ENCODE data around the gene CHD5.

Gene CHD5

DNA sequence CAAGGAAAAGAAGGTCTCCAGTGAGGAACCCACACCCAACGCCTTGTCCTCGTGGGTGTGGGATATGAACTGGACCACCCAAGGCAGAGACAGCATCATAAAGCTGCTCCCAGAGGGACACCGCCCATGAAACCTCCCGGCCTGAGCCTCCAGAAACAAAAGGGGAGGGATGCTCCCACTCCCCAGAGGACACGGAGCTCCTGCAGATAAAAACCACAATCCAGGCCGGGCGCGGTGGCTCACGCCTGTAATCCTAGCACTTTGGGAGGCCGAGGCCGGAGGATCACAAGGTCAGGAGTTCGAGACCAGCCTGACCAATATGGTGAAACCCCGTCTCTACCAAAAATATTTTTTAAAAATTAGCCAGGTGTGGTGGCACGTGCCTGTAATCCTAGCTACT is 66.4 kb downstream of the CHD5 start:
- Mint-ChIP-seq H3K4me1 (ENCODE audit: low read depth) (no peaks in the 10 kb centered on the region), H3K4me3 (no peak overlapping the region)

DNA sequence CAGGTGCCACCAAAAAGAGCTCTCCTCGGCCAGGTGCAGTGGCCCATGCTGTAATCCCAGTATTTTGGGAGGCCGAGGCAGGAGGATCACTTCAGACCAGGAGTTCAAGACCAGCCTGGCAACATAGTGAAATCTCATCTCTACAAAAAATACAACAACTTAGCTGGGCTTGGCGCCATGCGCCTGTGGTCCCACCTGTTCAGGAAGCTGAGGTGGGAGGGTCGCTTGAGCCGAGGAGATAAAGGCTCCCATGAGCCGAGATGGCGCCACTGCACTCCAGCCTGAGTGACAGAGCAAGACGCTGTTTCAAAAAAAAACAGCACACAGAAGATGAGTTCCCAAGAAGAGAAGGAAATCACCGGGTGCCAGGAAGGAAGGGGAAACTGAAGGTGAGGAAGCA is 67.0 kb downstream of the CHD5 start:
- peaks cover 7% of the 10 kb centered on the region for H3K9me3 Mint-ChIP-seq (ENCODE audit: low read depth)
- H3K27me3 Mint-ChIP-seq = peaks cover 6% of the 10 kb centered on the region
- no peaks in the 10 kb centered on the region for H3K36me3 Mint-ChIP-seq
- no peak overlapping the region for H3K27ac Mint-ChIP-seq
- no peak overlapping the region for H3K4me3 Mint-ChIP-seq
- H3K4me1 Mint-ChIP-seq (ENCODE audit: low read depth) = no peaks in the 10 kb centered on the region

More for the DNA sequence above, 66.4 kb downstream of the CHD5 start:
- peaks cover 3% of the 10 kb centered on the region for H3K27me3 Mint-ChIP-seq
- H3K9me3 Mint-ChIP-seq (ENCODE audit: low read depth) = peaks cover 7% of the 10 kb centered on the region
- H3K27ac Mint-ChIP-seq = no peak overlapping the region
- H3K36me3 Mint-ChIP-seq = no peaks in the 10 kb centered on the region

DNA sequence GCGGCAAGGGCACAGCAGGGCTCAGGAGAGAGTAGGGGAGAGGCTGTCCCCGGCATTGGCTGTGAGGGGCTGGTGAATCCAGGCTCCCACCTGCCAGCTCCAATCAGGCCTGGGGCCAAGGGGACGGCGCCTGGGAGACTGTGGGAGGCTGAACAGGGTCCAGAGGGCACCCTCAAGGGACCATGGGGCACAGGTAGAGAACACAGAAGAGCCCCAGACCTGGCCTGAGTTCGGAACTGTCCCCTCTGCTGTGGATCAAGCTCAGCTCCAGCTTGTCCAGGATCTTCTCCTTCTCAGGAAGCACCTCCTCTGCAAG is 67.5 kb downstream of the CHD5 start:
- no peak overlapping the region for H3K4me3 Mint-ChIP-seq
- no peaks in the 10 kb centered on the region for H3K36me3 Mint-ChIP-seq
- H3K27me3 Mint-ChIP-seq = peaks cover 7% of the 10 kb centered on the region
- H3K9me3 Mint-ChIP-seq (ENCODE audit: low read depth) = peaks cover 7% of the 10 kb centered on the region
- no peaks in the 10 kb centered on the region for H3K4me1 Mint-ChIP-seq (ENCODE audit: low read depth)
- no peak overlapping the region for H3K27ac Mint-ChIP-seq

DNA sequence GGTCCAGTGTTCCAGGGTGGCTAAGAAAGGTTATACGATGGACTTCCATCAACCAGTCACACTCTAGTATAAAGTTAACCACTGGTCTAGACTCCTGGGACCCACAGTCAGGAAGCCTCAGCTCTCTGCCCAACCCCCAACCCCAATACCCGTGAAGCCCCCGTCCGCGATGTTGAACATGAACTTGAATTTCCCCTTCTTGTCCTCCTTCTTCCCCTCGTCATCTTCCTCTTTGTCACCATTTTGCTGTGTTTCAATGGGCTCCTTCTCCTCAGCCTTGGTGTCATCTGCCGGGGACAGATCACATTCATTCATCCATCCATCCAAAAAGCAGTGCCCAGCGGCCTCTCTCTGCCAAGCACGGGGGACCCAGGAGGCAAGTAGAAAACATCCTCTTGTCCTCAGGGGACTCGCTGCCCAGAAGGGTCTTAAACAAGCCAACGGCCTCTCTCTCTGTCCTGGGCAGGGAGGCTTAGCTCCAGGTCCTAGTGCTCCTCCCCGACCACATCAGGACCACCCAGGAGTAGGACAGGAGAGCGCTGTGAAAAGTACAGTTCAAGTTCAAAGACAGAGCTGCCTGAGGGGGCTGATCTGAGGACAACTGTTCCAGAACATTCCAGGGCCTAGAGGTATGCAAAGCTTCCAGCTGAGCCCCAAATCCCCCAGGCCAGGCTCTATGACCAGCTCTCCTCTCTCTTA is 68.0 kb downstream of the CHD5 start:
- no peaks in the 10 kb centered on the region for H3K4me1 Mint-ChIP-seq (ENCODE audit: low read depth)
- H3K27ac Mint-ChIP-seq = no peak overlapping the region
- H3K9me3 Mint-ChIP-seq (ENCODE audit: low read depth) = peaks cover 6% of the 10 kb centered on the region
- no peak overlapping the region for H3K4me3 Mint-ChIP-seq
- no peaks in the 10 kb centered on the region for H3K36me3 Mint-ChIP-seq
- H3K27me3 Mint-ChIP-seq = peaks cover 7% of the 10 kb centered on the region

DNA sequence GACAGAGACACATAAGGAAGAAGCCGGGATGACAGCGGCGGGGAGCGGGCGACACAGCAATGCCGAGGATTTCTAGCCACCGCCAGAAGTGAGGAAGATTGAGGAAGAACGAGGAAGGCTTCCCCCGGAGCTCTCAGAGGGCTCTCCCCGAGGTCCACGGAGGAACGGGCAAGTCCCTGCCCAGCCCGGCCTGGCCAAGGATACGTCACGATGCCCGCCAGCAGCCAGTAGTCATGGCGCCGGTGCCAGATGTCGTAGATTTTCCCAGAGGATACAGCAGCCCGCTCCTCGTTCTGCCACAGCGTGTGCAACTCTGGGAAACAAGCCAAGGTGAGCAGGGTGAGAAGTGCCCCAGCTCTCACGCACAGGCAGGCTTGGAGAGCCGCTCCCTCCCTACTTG is 68.5 kb downstream of the CHD5 start:
- H3K4me1 Mint-ChIP-seq (ENCODE audit: low read depth) = no peaks in the 10 kb centered on the region
- H3K36me3 Mint-ChIP-seq = no peaks in the 10 kb centered on the region
- H3K27ac Mint-ChIP-seq = no peak overlapping the region
- peaks cover under 1% of the 10 kb centered on the region for H3K9me3 Mint-ChIP-seq (ENCODE audit: low read depth)
- peaks cover 7% of the 10 kb centered on the region for H3K27me3 Mint-ChIP-seq
- no peak overlapping the region for H3K4me3 Mint-ChIP-seq

DNA sequence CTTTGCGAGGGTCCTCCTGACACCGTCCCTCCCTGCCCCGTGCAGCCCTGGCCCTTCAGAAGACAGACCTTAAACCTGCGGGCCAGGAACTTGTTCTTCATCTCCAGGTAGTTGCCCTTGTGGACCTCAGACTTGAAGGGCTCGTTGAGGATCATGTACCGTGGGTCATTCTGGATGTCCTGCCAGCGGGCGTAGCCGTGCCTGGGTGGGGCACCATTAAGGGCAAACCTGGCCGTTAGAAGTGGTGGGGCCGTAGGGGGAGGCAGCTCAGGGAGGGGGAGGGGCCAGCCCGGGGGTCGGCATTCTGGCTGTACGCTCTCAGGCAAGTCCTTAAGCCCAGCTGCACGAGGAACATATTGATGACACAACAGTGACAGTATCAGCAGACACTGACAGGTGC is 69.8 kb downstream of the CHD5 start:
- Mint-ChIP-seq H3K36me3 (no peaks in the 10 kb centered on the region), H3K9me3 (ENCODE audit: low read depth) (no peaks in the 10 kb centered on the region), H3K27me3 (peaks cover 7% of the 10 kb centered on the region), H3K4me3 (no peak overlapping the region), H3K27ac (no peak overlapping the region), H3K4me1 (ENCODE audit: low read depth) (no peaks in the 10 kb centered on the region)

DNA sequence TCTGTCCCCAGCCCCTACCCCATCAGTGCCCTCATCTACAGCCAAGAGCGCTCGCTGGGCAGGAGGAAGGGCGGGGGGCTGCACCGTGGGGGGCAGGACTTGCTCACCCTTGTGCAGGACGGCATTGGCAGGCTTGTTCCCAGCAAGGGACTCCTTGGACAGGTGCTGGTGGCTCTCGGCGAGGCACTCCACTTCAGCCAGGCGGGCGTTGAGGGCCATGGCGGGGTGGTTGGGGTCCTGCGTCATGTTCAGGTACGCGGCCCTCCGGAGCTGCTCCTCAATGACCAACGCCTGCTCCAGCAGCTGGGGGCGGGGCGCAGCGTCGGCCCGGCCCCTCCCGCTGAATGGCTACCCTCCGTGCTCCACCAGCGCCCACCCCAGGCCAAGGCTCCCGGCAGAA is 70.4 kb downstream of the CHD5 start:
- Mint-ChIP-seq H3K27me3 (peaks cover 9% of the 10 kb centered on the region), H3K36me3 (no peaks in the 10 kb centered on the region), H3K27ac (no peak overlapping the region), H3K4me1 (ENCODE audit: low read depth) (no peaks in the 10 kb centered on the region), H3K4me3 (no peak overlapping the region), H3K9me3 (ENCODE audit: low read depth) (no peaks in the 10 kb centered on the region)

DNA sequence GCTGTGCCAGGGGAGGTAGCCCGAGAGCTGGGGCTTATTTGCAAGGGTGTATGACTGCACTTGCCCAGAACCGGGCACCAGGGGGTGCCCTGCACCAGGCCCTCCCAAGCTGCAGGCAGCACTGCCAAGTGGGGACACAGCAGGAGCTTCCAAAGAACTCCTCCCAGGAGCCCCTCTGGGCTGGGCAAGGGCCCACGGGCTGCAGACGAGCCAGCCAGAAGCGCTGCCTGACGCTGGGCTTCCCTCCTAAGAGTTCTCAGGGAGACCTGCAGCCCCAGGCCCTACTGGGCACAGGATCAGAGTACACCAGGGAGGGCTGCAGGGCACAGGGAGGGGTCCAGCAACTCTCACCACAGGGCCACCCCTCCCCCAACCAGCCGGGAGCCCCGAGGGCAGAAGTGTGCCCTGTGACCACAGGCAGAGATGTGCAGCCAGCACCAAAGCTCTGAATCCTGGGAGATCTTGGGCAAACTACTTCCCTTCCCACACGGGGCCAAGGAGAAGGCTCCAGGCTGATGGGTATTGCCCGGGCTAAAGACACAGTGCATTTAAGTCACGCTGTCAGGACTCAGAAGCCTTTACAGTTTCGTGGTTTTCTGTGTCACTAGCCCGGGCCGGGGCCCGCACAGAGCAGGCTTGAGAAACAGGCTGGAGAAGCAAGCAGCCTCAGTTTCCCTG is 71.0 kb downstream of the CHD5 start:
- peaks cover 9% of the 10 kb centered on the region for H3K27me3 Mint-ChIP-seq
- H3K4me1 Mint-ChIP-seq (ENCODE audit: low read depth) = no peaks in the 10 kb centered on the region
- no peak overlapping the region for H3K4me3 Mint-ChIP-seq
- no peaks in the 10 kb centered on the region for H3K9me3 Mint-ChIP-seq (ENCODE audit: low read depth)
- H3K27ac Mint-ChIP-seq = no peak overlapping the region
- no peaks in the 10 kb centered on the region for H3K36me3 Mint-ChIP-seq

DNA sequence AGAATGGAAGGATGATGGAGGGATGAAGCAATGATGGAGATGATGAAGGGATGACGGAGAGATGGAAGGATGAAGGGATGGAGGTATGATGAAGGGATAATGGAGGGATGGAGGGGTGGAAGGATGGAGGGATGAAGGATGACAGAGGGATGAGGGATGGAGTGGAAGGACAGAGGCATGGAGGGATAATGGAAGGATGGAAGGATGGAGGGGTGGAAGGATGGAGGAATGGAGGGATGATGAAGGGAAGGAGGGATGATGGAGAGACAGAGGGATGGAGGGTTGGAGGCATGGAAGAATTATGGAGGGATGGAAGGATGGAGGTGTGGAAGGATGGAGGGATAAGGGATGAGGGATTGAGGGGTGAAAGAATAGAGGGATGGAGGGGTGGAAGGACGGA is 71.6 kb downstream of the CHD5 start:
- no peaks in the 10 kb centered on the region for H3K9me3 Mint-ChIP-seq (ENCODE audit: low read depth)
- H3K27me3 Mint-ChIP-seq = peaks cover 9% of the 10 kb centered on the region
- no peaks in the 10 kb centered on the region for H3K36me3 Mint-ChIP-seq
- H3K27ac Mint-ChIP-seq = no peak overlapping the region
- H3K4me3 Mint-ChIP-seq = no peak overlapping the region
- H3K4me1 Mint-ChIP-seq (ENCODE audit: low read depth) = no peaks in the 10 kb centered on the region

DNA sequence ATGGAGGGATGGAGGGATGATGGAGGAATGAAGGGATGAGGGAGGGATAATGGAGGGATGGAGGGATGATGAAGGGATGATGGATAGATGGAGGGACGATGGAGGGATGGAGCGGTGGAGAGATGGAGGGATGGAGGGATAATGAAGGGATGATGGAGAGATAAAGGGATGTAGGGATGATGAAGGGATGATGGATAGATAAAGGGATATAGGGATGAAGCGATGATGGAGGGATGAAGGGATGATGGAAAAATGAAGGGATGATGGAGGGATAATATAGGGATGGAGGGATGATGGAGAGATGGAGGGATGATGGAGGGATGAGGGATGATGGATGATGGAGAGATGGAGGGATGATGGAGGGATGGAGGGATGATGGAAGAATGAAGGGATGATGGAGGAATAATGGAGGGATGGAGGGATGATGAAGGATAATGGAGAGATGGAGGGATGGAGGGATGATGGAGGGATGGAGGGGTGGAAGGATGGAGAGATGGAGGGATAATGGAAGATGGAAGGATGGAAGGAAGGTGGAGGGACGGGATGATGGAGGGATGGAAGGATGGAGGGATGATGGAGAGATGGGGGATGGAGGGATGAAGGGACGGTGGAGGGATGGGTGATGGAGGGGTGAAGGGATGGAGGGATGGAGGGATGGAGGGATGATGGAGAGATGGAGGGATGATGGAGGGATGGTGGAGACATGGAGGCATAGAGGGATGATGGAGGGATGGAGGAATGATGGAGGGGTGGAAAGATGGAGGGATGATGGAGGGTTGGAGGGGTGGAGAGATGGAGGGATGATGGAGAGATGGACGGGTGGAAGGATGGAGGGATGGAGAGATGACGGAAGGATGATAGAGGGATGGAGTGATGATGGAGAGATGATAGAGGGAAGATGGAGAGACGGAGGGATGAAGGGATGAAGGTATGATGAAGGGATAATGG is 72.4 kb downstream of the CHD5 start:
- no peak overlapping the region for H3K27ac Mint-ChIP-seq
- peaks cover 7% of the 10 kb centered on the region for H3K27me3 Mint-ChIP-seq
- H3K9me3 Mint-ChIP-seq (ENCODE audit: low read depth) = no peaks in the 10 kb centered on the region
- H3K36me3 Mint-ChIP-seq = no peaks in the 10 kb centered on the region
- no peaks in the 10 kb centered on the region for H3K4me1 Mint-ChIP-seq (ENCODE audit: low read depth)
- no peak overlapping the region for H3K4me3 Mint-ChIP-seq

DNA sequence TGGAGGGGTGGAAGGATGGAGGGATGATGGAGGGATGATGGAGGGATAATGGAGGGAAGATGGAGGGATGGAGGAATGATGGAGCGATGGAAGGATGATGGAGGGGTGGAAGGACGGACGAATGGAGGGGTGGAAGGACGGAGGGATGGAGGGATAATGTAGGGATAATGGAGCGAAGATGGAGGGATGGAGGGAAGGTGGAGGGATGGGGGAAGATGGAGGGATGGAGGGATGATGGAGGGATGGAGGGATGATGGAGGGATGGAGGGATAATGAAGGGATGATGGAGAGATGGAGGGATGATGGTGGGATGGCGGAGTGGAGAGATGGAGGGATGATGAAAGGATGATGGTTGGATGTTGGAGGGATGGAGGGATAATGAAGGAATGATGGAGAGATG is 73.1 kb downstream of the CHD5 start:
- no peaks in the 10 kb centered on the region for H3K36me3 Mint-ChIP-seq
- no peak overlapping the region for H3K4me3 Mint-ChIP-seq
- no peaks in the 10 kb centered on the region for H3K9me3 Mint-ChIP-seq (ENCODE audit: low read depth)
- no peaks in the 10 kb centered on the region for H3K4me1 Mint-ChIP-seq (ENCODE audit: low read depth)
- H3K27me3 Mint-ChIP-seq = peaks cover 6% of the 10 kb centered on the region
- H3K27ac Mint-ChIP-seq = no peak overlapping the region

DNA sequence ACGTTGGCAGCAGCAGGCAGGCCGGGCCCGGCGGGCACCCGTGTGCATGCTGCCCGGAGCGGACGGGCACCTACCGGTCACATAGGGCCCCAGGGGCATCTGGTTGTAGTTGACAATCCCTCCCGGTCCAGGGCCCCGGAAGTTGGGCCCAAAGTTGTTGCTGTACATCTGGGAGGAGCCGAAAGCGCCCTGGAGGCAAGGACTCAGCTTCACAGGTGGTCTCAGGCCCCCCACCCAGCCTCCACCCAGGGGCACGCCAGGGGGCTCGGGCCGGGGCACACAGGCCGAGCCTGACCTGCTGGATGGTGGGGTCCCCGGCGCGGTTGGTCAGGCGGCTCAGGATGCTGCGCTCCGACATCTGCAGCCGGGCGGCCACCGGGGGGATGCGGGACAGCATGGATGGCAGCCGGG is 73.8 kb downstream of the CHD5 start:
- no peak overlapping the region for H3K4me3 Mint-ChIP-seq
- H3K36me3 Mint-ChIP-seq = no peaks in the 10 kb centered on the region
- no peaks in the 10 kb centered on the region for H3K9me3 Mint-ChIP-seq (ENCODE audit: low read depth)
- no peak overlapping the region for H3K27ac Mint-ChIP-seq
- peaks cover 1% of the 10 kb centered on the region for H3K4me1 Mint-ChIP-seq (ENCODE audit: low read depth)
- H3K27me3 Mint-ChIP-seq = peaks cover 6% of the 10 kb centered on the region

DNA sequence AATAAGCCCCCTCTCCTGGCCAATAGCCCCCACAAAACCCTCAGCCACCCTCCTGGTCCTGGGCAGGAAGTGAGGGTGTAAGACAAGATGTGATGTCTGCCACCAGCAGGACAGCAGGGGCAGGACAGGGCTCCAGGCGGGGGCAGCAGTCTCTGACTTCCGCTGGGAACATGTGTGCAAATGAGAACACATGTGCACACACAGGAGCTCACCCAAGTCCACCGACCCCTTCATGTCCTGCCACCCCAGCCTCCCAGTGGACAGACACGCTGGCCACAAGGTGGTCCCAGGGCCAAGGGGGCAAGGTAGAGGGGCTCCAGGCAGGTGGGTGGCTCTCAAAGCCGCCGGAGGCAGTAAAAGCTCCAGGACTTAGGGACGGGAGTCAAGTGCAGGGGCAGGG is 74.4 kb downstream of the CHD5 start:
- H3K27me3 Mint-ChIP-seq = peaks cover 6% of the 10 kb centered on the region
- H3K27ac Mint-ChIP-seq = no peak overlapping the region
- no peak overlapping the region for H3K4me3 Mint-ChIP-seq
- no peaks in the 10 kb centered on the region for H3K36me3 Mint-ChIP-seq
- H3K9me3 Mint-ChIP-seq (ENCODE audit: low read depth) = no peaks in the 10 kb centered on the region
- H3K4me1 Mint-ChIP-seq (ENCODE audit: low read depth) = peaks cover 3% of the 10 kb centered on the region

DNA sequence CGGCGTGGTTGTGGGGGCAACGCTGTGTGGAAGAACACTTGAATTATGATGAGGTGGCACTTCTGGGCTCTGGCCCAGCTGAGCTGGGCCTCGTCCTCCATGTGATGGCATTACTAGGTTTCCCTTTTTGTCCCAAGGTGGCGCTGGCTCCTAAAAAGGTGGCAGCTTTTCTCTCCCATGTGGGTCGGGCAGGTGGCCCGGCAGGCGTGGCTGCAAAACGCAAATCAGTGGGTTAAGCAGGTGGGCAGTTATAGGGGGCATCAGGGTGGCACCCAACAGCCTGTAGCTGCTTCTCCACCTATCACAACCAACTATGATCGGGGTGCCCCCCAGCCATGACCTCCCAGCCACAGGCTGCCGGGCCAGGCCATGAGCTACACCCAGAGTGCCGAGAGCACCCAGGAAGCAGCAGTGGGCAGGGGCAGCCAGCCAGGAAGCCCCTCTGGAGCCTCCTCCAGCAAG is 74.9 kb downstream of the CHD5 start:
- H3K9me3 Mint-ChIP-seq (ENCODE audit: low read depth) = no peaks in the 10 kb centered on the region
- H3K27ac Mint-ChIP-seq = no peak overlapping the region
- H3K4me1 Mint-ChIP-seq (ENCODE audit: low read depth) = peaks cover 3% of the 10 kb centered on the region
- H3K27me3 Mint-ChIP-seq = peaks cover 6% of the 10 kb centered on the region
- H3K36me3 Mint-ChIP-seq = no peaks in the 10 kb centered on the region
- no peak overlapping the region for H3K4me3 Mint-ChIP-seq

DNA sequence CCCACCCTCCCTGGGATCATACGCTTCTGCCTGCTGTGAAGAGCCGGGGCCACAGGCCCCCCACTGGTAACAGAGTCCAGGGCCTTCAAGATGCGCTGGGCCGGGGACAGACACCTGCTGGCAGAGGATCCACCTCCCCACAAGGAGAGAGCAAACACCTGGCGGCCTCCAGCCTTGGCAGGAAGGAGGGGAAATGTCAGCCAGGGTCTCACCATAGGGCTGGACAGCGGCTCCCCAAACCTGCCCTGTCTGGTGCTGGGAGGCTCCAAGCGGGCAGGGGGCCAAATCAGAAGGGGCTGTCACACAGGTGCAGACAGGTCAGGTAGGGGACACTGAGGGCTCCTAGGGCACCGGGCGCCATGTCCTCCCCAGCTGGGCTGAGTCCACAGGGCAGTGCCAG is 75.5 kb downstream of the CHD5 start:
- no peaks in the 10 kb centered on the region for H3K36me3 Mint-ChIP-seq
- no peak overlapping the region for H3K4me3 Mint-ChIP-seq
- H3K27ac Mint-ChIP-seq = no peak overlapping the region
- peaks cover 3% of the 10 kb centered on the region for H3K4me1 Mint-ChIP-seq (ENCODE audit: low read depth)
- peaks cover 6% of the 10 kb centered on the region for H3K27me3 Mint-ChIP-seq
- no peaks in the 10 kb centered on the region for H3K9me3 Mint-ChIP-seq (ENCODE audit: low read depth)

Data from activated naive CD8-positive, alpha-beta T cell (primary cell).